Ascending aorta (tissue), 2 donors: ENCODE measurements around the gene NRDE2. TPM values are rescaled to one million over a fixed set of nuclear protein-coding genes. Genes with fewer than 3 reads are reported as not detected.
A peak's percentile ranks its signal among the peaks of the same experiment; 100 is the strongest.

Experiments used
- DNase-seq, 2 donors: peaks; one replicate each; pipeline ENCODE4 v3.0.0-alpha.2; 2019; ENCODE audit warnings: low spot score in 2 of 2
- H3K27ac ChIP-seq, 2 donors: fragments of 200-600 bp; sonication (generic); one replicate each; pipeline ENCODE4 v1.5.1; 2016 to 2017; ENCODE audit warnings: mild to moderate bottlenecking in 1 of 2
- H3K27me3 ChIP-seq: fragments of 200-600 bp; sonication (generic); one replicate; pipeline ENCODE4 v1.5.1; 2017
- H3K36me3 ChIP-seq, 2 donors: fragments of 200-600 bp; sonication (generic); one replicate each; pipeline ENCODE4 v1.5.1; 2016
- H3K4me1 ChIP-seq, 2 donors: fragments of 200-600 bp; sonication (generic); one replicate each; pipeline ENCODE4 v1.5.1; 2016 to 2017; ENCODE audit warnings: mild to moderate bottlenecking in 1 of 2
- H3K4me3 ChIP-seq, 2 donors: fragments of 200-600 bp; sonication (generic); one replicate each; pipeline ENCODE4 v1.5.1; 2016 to 2017; ENCODE audit warnings: mild to moderate bottlenecking in 1 of 2
- H3K9me3 ChIP-seq, 2 donors: fragments of 200-600 bp; sonication (generic); one replicate each; pipeline ENCODE4 v1.5.1; 2016
- intact Hi-C: fragments of 100-400 bp; cut with DNase I; formaldehyde crosslinking; loops from one replicate; pipeline ENCODE4 v1.15.1; 2023
- total RNA-seq: library from RNA; depleted of rRNA; stranded (reverse); fragments of >200 nt; gene quantifications from one replicate; pipeline ENCODE4 v1.1.0, GENCODE V29; 2016
- TF ChIP-seq, protein P1 (sequence below), 3 experiments: fragments of 200-600 bp in 2 of 3; fragments of 450-650 bp in 1 of 3; sonication (generic) in 2 of 3; IDR thresholded peaks; one replicate each; pipeline ENCODE4 v1.5.1; 2016 to 2019; ENCODE audit warnings: antibody characterized with exemption in 3 of 3, mild to moderate bottlenecking in 1 of 3, moderate library complexity in 1 of 3

Gene NRDE2
- total RNA-seq, 1 donor from 2014 or later, result 9.2 TPM

- Histone ChIP-seq H3K9me3 (no peaks in the 10 kb centered on the region), H3K27me3 (no peaks in the 10 kb centered on the region), H3K4me1 (peaks cover 0 to 14% of the 10 kb centered on the region in 2 donors), H3K36me3 (peaks cover 14 to 31% of the 10 kb centered on the region in 2 donors), H3K4me3 (no peak overlapping the region), H3K27ac (peak overlapping the region; percentile 37 to 40)
- TF ChIP-seq, protein P1, sequence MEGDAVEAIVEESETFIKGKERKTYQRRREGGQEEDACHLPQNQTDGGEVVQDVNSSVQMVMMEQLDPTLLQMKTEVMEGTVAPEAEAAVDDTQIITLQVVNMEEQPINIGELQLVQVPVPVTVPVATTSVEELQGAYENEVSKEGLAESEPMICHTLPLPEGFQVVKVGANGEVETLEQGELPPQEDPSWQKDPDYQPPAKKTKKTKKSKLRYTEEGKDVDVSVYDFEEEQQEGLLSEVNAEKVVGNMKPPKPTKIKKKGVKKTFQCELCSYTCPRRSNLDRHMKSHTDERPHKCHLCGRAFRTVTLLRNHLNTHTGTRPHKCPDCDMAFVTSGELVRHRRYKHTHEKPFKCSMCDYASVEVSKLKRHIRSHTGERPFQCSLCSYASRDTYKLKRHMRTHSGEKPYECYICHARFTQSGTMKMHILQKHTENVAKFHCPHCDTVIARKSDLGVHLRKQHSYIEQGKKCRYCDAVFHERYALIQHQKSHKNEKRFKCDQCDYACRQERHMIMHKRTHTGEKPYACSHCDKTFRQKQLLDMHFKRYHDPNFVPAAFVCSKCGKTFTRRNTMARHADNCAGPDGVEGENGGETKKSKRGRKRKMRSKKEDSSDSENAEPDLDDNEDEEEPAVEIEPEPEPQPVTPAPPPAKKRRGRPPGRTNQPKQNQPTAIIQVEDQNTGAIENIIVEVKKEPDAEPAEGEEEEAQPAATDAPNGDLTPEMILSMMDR (IDR thresholded peaks at IDR 0.05), result peak in 2 of 3 experiments; percentile 52 to 63
- intact Hi-C loops, result loop anchor here (2.0 to 5.0 kb wide), 5 partner anchors 44 to 515 kb away; partner anchors contain the start of genes PSMC1 and TTC7B
- no peak for DNase-seq
Measured at GRCh38 chr14:90301668-90302090, 30.1 kb downstream of the NRDE2 start.

- H3K9me3 ChIP-seq, result no peaks in the 10 kb centered on the region
- peak overlapping the region; percentile 22 to 26 for H3K27ac ChIP-seq
- H3K27me3 ChIP-seq, result no peaks in the 10 kb centered on the region
- intact Hi-C loops, result loop anchor here (2.0 to 5.0 kb wide), 4 partner anchors 44 to 516 kb away; partner anchors contain the start of genes PSMC1 and TTC7B
- TF ChIP-seq, protein P1 (IDR thresholded peaks at IDR 0.05), result no peak
- peaks cover 0 to 14% of the 10 kb centered on the region in 2 donors for H3K4me1 ChIP-seq
- peaks cover 16 to 36% of the 10 kb centered on the region in 2 donors for H3K36me3 ChIP-seq
- DNase-seq, result no peak
- no peak overlapping the region for H3K4me3 ChIP-seq
Measured at GRCh38 chr14:90301122-90301521, 30.6 kb downstream of the NRDE2 start.

DNA sequence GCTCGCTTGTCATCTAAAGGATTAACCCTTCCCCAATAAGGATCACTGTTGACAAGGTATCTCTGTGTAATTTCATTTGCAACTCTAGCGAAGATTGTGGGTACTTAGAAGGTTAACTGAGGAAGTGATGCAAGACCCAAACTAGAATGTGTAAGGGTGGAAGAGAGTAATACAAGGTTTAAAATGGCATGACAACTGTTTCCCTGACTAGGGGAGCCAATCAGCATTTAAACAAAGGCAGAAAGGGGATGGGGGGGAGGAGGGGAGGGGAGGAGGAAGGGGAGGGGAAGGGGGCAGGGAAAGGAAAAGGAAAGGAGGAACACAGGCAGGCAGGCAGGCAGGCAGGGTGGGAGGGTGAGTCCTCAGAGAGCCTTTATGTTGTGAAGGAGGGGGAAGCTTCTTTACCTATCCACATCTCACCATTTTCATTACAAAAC, 31.1 kb downstream of the NRDE2 start:
- TF ChIP-seq, protein P1 (IDR thresholded peaks at IDR 0.05), result no peak
- H3K4me3 ChIP-seq, result no peak overlapping the region
- intact Hi-C loops, result loop anchor here (2.0 to 5.0 kb wide), 4 partner anchors 43 to 516 kb away; partner anchors contain the start of genes PSMC1 and TTC7B
- peaks cover 0 to 14% of the 10 kb centered on the region in 2 donors for H3K4me1 ChIP-seq
- no peaks in the 10 kb centered on the region for H3K9me3 ChIP-seq
- H3K27me3 ChIP-seq, result no peaks in the 10 kb centered on the region
- no peak for DNase-seq
- peaks cover 19 to 36% of the 10 kb centered on the region in 2 donors for H3K36me3 ChIP-seq
- peak overlapping the region in 1 of 2 donors; percentile 26 for H3K27ac ChIP-seq

DNA sequence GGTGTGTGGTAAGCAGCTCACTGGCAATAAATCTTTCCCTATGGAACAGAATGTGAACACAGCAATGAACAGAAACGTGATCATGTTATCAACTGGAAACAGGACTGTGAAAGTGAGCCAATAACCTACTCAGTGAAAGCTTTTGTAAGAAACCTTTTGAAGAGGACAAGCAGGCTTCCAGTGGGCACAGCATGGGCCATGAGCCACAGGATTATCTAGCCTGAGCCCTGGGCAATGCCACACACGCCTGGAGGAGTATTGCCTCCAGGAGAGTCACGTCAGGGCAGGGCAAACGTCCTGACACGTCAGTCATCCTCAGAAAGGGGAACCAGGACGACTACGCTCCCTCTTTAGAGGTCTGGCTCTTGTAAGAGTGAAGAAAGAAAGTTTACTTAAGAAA, 32.3 kb downstream of the NRDE2 start:
- Histone ChIP-seq H3K27me3 (no peaks in the 10 kb centered on the region), H3K9me3 (no peaks in the 10 kb centered on the region), H3K4me3 (no peak overlapping the region), H3K4me1 (peaks cover 0 to 14% of the 10 kb centered on the region in 2 donors), H3K36me3 (peaks cover 19 to 43% of the 10 kb centered on the region in 2 donors), H3K27ac (no peak overlapping the region)
- TF ChIP-seq, protein P1 (IDR thresholded peaks at IDR 0.05), result no peak
- no peak for DNase-seq
- intact Hi-C loops, result no loop called here

DNA sequence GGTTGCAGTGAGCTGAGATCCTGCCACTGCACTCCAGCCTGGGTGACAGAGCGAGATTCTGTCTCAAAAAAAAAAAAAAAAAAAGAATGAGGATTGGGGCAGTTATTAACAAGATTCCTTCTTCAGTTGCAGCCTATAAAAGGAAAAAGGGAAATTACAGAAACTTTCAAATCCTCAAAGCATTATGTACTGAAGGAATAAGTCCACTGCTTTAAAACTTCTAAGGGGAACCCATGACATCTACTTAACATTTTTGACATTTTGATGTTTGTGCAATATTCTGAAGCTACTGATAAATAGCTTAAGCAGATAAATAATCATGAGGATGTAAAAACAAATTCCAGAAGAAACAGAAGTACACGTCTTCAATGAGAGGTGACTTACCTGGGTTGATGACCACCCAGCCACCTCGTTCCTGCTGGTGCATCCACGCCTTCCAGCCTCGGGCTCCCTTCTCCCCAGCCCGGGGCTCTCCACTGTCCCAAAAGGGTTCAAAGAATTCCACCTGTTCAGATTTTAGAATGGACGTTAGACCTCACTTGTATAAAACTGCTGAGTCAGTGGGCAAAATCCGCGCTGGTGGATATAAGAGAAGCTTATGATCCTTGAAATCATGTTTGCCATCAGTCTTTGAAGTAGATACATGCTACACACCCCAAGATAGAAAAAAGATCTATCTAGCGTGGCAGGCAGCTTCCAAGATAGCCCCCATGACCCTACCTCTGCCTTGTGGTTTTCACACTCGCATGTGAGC, 33.7 kb downstream of the NRDE2 start:
- intact Hi-C loops, result no loop called here
- H3K4me1 ChIP-seq, result peaks cover 0 to 14% of the 10 kb centered on the region in 2 donors
- no peak overlapping the region for H3K27ac ChIP-seq
- peaks cover 13 to 32% of the 10 kb centered on the region in 2 donors for H3K36me3 ChIP-seq
- no peak for DNase-seq
- H3K4me3 ChIP-seq, result no peak overlapping the region
- H3K9me3 ChIP-seq, result no peaks in the 10 kb centered on the region
- TF ChIP-seq, protein P1 (IDR thresholded peaks at IDR 0.05), result no peak
- no peaks in the 10 kb centered on the region for H3K27me3 ChIP-seq
